ENCODE measurements around the gene RWDD4.
"Not testable (repeated sequence)": the region's sequence is repeated elsewhere in the genome, so short reads cannot be mapped to it uniquely, and the experiment has no call there.

The RWDD4 gene

GRCh38 chr4:183635321-183635720, 23.7 kb downstream of the RWDD4 start:
- DNase-seq = no peak

- DNase-seq = no peak
These were observed 25.2 kb downstream of the RWDD4 start for GRCh38 chr4:183633476-183634400.

GRCh38 chr4:183632689-183633088, 26.3 kb downstream of the RWDD4 start:
- DNase-seq = no peak

GRCh38 chr4:183631577-183632198, 27.3 kb downstream of the RWDD4 start:
- no peak for DNase-seq

GRCh38 chr4:183627979-183628588, 30.9 kb downstream of the RWDD4 start:
- DNase-seq = no peak

- not testable (repeated sequence) for DNase-seq
These were observed 31.7 kb downstream of the RWDD4 start for GRCh38 chr4:183627286-183627685.

- DNase-seq = no peak
These were observed 32.8 kb downstream of the RWDD4 start for GRCh38 chr4:183626168-183626567.

- no peak for DNase-seq
These were observed 34.4 kb downstream of the RWDD4 start for GRCh38 chr4:183624548-183624947.

GRCh38 chr4:183621875-183622274, 37.1 kb downstream of the RWDD4 start:
- no peak for DNase-seq

- DNase-seq = no peak
These were observed 38.6 kb downstream of the RWDD4 start for GRCh38 chr4:183620421-183620820.

- DNase-seq = no peak
These were observed 40.3 kb downstream of the RWDD4 start for GRCh38 chr4:183618681-183619080.

- no peak for DNase-seq
These were observed 41.9 kb downstream of the RWDD4 start for GRCh38 chr4:183617075-183617474.

- DNase-seq = no peak
These were observed 46.4 kb downstream of the RWDD4 start for GRCh38 chr4:183612329-183613250.

- no peak for DNase-seq
These were observed 47.7 kb downstream of the RWDD4 start for GRCh38 chr4:183611210-183611830.

- DNase-seq = no peak
These were observed 48.4 kb downstream of the RWDD4 start for GRCh38 chr4:183610613-183611012.

GRCh38 chr4:183610033-183610432, 49.0 kb downstream of the RWDD4 start:
- DNase-seq = no peak

- no peak for DNase-seq
These were observed 49.8 kb downstream of the RWDD4 start for GRCh38 chr4:183609151-183609550.

GRCh38 chr4:183607894-183608293, 51.1 kb downstream of the RWDD4 start:
- DNase-seq = no peak

- DNase-seq = no peak
These were observed 56.4 kb downstream of the RWDD4 start for GRCh38 chr4:183602557-183603027.

GRCh38 chr4:183601381-183601780, 57.6 kb downstream of the RWDD4 start:
- DNase-seq = no peak

GRCh38 chr4:183600189-183600685, 58.7 kb downstream of the RWDD4 start:
- no peak for DNase-seq

GRCh38 chr4:183599690-183600089, 59.3 kb downstream of the RWDD4 start:
- DNase-seq = no peak
